WTC11 (cell line): Measurements from ENCODE around the gene USP47. TPM values are rescaled to one million over a fixed set of nuclear protein-coding genes. Genes with fewer than 3 reads are reported as not detected.

ENCODE experiments used
- ATAC-seq: fragments of 200-7000 bp; cut with Tn5 transposase; 2 replicates; pipeline ENCODE4 v1.10.0; 2021; ENCODE audit warnings: mild to moderate bottlenecking, moderate library complexity
- CTCF ChIA-PET: fragments of 300-600 bp; sonication (Branson Sonifier 250); formaldehyde crosslinking; loops from one replicate; lab custom pipeline; 2021; ENCODE audit warnings: antibody characterized with exemption; lab: Charles Lee
- POLR2A ChIA-PET: fragments of 350-600 bp; sonication (Branson Sonifier 250); formaldehyde crosslinking; loops from one replicate; lab custom pipeline; 2021; ENCODE audit warnings: antibody characterized with exemption; lab: Charles Lee
- DNase-seq: peaks from one replicate; pipeline ENCODE4 v3.0.0; 2021; ENCODE audit warnings: low spot score
- H3K27ac Mint-ChIP-seq: 2 replicates; pipeline ENCODE4 v1.8.0; 2021; ENCODE audit warnings: mixed read lengths
- H3K27me3 Mint-ChIP-seq: 2 replicates; pipeline ENCODE4 v1.8.0; 2021; ENCODE audit warnings: low read depth, mild to moderate bottlenecking, moderate library complexity, mixed read lengths
- H3K36me3 Mint-ChIP-seq: 2 replicates; pipeline ENCODE4 v1.8.0; 2021; ENCODE audit warnings: mixed read lengths
- H3K4me1 Mint-ChIP-seq: 2 replicates; pipeline ENCODE4 v1.8.0; 2022; ENCODE audit warnings: mixed read lengths
- H3K4me3 Mint-ChIP-seq: 2 replicates; pipeline ENCODE4 v1.8.0; 2021; ENCODE audit warnings: mild to moderate bottlenecking, moderate library complexity, mixed read lengths
- H3K9me3 Mint-ChIP-seq: 2 replicates; pipeline ENCODE4 v1.8.0; 2021; ENCODE audit warnings: mixed read lengths
- CREM ChIP-seq: sonication (generic); formaldehyde crosslinking; IDR thresholded peaks from 2 replicates; pipeline ENCODE4 v1.8.1; 2022; ENCODE audit warnings: mild to moderate bottlenecking, missing genetic modification reagents, moderate library complexity
- IRF2 ChIP-seq: sonication (generic); formaldehyde crosslinking; IDR thresholded peaks from 2 replicates; pipeline ENCODE4 v1.8.0; 2022; ENCODE audit warnings: low read depth, missing genetic modification reagents, borderline replicate concordance
- SMAD4 ChIP-seq: sonication (generic); formaldehyde crosslinking; IDR thresholded peaks from 2 replicates; pipeline ENCODE4 v1.8.0; 2022; ENCODE audit warnings: mild to moderate bottlenecking, missing genetic modification reagents
- ZNF423 ChIP-seq: fragments of 250-450 bp; sonication (Bioruptor Pico); IDR thresholded peaks from 2 replicates; pipeline ENCODE4 v2.1.2; 2022; ENCODE audit warnings: mild to moderate bottlenecking, moderate library complexity
- total RNA-seq: library from RNA; stranded (reverse); gene quantifications from 3 replicates; pipeline ENCODE4 v1.2.3, GENCODE V29; 2021
- TF ChIP-seq, protein P1 (sequence below): sonication (generic); formaldehyde crosslinking; IDR thresholded peaks from 2 replicates; pipeline ENCODE4 v1.8.0; 2022; ENCODE audit warnings: mild to moderate bottlenecking, missing genetic modification reagents
- TF ChIP-seq, protein P2 (sequence below): sonication (generic); formaldehyde crosslinking; IDR thresholded peaks from 2 replicates; pipeline ENCODE4 v1.8.1; 2022; ENCODE audit warnings: mild to moderate bottlenecking, missing genetic modification reagents, moderate library complexity, borderline replicate concordance
- TF ChIP-seq, protein P3 (sequence below): sonication (generic); formaldehyde crosslinking; IDR thresholded peaks from 2 replicates; pipeline ENCODE4 v1.8.0; 2023; ENCODE audit warnings: missing genetic modification reagents, mild to moderate bottlenecking, borderline replicate concordance
- TF ChIP-seq, protein P4 (sequence below): sonication (generic); formaldehyde crosslinking; IDR thresholded peaks from 2 replicates; pipeline ENCODE4 v1.8.1; 2022; ENCODE audit warnings: missing genetic modification reagents, borderline replicate concordance
- TF ChIP-seq, protein P5 (sequence below): sonication (generic); formaldehyde crosslinking; IDR thresholded peaks from 2 replicates; pipeline ENCODE4 v1.8.0; 2023; ENCODE audit warnings: missing genetic modification reagents
- TF ChIP-seq, protein P6 (sequence below): sonication (generic); formaldehyde crosslinking; IDR thresholded peaks from 2 replicates; pipeline ENCODE4 v1.8.1; 2023; ENCODE audit warnings: mild to moderate bottlenecking, missing genetic modification reagents
- TF ChIP-seq, protein P7 (sequence below): fragments of 250-450 bp; sonication (Bioruptor Pico); IDR thresholded peaks from 2 replicates; pipeline ENCODE4 v1.9.0; 2021; ENCODE audit warnings: mild to moderate bottlenecking, borderline replicate concordance
- TF ChIP-seq, protein P8 (sequence below): fragments of 250-450 bp; sonication (Bioruptor Pico); IDR thresholded peaks from 2 replicates; pipeline ENCODE4 v1.9.0; 2021; ENCODE audit warnings: mild to moderate bottlenecking

USP47 gene
- total RNA-seq, 1 experiment from 2014 or later = 19.7 TPM

DNA sequence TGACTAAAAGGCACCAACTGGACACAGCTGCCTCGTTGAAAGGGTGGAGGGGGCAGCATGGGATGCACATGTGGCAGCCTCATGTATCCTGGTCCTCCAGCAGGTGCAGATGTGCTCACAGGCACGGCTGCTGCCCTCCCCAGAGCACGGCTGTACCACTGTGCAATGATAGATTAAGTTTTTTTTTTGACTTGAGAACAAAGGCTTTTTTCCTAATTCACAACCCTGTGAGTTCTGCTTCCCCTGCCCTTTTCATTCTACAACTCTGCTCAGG lies 155.2 kb downstream of the USP47 start:
- Mint-ChIP-seq H3K36me3 (peaks cover 9% of the 10 kb centered on the region), H3K27ac (no peak overlapping the region; the same call in 1 of the 2 replicates), H3K4me1 (no peaks in the 10 kb centered on the region), H3K27me3 (no peaks in the 10 kb centered on the region), H3K4me3 (no peak overlapping the region), H3K9me3 (no peaks in the 10 kb centered on the region)
- POLR2A ChIA-PET = no interaction called here
- TF ChIP-seq, protein P1, sequence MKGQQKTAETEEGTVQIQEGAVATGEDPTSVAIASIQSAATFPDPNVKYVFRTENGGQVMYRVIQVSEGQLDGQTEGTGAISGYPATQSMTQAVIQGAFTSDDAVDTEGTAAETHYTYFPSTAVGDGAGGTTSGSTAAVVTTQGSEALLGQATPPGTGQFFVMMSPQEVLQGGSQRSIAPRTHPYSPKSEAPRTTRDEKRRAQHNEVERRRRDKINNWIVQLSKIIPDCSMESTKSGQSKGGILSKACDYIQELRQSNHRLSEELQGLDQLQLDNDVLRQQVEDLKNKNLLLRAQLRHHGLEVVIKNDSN (CRISPR knock-in tag) = no peak
- TF ChIP-seq CREM = no peak
- TF ChIP-seq, protein P2, sequence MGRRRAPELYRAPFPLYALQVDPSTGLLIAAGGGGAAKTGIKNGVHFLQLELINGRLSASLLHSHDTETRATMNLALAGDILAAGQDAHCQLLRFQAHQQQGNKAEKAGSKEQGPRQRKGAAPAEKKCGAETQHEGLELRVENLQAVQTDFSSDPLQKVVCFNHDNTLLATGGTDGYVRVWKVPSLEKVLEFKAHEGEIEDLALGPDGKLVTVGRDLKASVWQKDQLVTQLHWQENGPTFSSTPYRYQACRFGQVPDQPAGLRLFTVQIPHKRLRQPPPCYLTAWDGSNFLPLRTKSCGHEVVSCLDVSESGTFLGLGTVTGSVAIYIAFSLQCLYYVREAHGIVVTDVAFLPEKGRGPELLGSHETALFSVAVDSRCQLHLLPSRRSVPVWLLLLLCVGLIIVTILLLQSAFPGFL (CRISPR knock-in tag) = no peak
- TF ChIP-seq ZNF423 (CRISPR knock-in tag) = no peak
- TF ChIP-seq, protein P3, sequence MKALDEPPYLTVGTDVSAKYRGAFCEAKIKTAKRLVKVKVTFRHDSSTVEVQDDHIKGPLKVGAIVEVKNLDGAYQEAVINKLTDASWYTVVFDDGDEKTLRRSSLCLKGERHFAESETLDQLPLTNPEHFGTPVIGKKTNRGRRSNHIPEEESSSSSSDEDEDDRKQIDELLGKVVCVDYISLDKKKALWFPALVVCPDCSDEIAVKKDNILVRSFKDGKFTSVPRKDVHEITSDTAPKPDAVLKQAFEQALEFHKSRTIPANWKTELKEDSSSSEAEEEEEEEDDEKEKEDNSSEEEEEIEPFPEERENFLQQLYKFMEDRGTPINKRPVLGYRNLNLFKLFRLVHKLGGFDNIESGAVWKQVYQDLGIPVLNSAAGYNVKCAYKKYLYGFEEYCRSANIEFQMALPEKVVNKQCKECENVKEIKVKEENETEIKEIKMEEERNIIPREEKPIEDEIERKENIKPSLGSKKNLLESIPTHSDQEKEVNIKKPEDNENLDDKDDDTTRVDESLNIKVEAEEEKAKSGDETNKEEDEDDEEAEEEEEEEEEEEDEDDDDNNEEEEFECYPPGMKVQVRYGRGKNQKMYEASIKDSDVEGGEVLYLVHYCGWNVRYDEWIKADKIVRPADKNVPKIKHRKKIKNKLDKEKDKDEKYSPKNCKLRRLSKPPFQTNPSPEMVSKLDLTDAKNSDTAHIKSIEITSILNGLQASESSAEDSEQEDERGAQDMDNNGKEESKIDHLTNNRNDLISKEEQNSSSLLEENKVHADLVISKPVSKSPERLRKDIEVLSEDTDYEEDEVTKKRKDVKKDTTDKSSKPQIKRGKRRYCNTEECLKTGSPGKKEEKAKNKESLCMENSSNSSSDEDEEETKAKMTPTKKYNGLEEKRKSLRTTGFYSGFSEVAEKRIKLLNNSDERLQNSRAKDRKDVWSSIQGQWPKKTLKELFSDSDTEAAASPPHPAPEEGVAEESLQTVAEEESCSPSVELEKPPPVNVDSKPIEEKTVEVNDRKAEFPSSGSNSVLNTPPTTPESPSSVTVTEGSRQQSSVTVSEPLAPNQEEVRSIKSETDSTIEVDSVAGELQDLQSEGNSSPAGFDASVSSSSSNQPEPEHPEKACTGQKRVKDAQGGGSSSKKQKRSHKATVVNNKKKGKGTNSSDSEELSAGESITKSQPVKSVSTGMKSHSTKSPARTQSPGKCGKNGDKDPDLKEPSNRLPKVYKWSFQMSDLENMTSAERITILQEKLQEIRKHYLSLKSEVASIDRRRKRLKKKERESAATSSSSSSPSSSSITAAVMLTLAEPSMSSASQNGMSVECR (CRISPR knock-in tag) = no peak
- TF ChIP-seq IRF2 = no peak
- DNase-seq (no peak), ATAC-seq (no peak)
- CTCF ChIA-PET = no interaction called here

DNA sequence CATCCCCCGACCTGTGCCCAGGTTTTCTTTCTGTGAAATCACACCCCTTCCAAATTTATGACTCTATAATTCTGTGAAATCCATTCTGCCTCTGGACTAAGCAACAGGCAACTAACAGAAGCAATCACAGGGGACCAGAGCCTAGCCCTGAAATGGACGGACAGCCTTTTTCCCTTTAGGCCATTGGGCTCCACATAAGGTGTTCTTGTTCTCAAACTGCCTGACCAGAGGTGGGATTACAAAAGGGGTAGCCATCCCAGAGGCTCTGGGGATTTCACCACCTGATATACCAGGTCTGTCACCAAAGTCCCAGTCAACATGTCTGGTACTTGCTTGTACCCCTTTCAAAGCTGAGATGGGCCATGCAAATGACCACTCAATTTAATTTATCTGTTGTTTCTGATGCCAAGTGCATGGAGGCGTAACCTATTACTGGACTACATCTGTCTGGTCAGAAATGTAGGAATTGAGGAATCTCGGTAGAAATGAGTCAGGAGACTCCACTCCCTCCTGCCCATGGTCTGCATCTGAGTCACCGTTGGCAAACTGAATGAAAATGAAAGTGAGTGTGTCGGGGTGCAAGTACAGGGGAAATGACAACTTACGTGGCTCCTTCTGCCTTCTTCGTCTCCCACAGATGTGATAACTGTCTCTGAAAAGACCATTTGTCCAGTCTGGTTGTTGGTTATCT lies 156.5 kb downstream of the USP47 start:
- ChIA-PET POLR2A (interaction anchor here (1.2 kb wide), 1 partner anchor 10 kb away, joined by 3 read pairs; no protein-coding TSS in a partner anchor), CTCF (no interaction called here)
- Mint-ChIP-seq H3K4me1 (no peaks in the 10 kb centered on the region), H3K36me3 (peaks cover 11% of the 10 kb centered on the region), H3K27me3 (no peaks in the 10 kb centered on the region), H3K4me3 (no peak overlapping the region), H3K9me3 (no peaks in the 10 kb centered on the region), H3K27ac (no peak overlapping the region)
- no peak for ATAC-seq
- TF ChIP-seq, protein P1 (CRISPR knock-in tag) = no peak
- TF ChIP-seq, protein P4, sequence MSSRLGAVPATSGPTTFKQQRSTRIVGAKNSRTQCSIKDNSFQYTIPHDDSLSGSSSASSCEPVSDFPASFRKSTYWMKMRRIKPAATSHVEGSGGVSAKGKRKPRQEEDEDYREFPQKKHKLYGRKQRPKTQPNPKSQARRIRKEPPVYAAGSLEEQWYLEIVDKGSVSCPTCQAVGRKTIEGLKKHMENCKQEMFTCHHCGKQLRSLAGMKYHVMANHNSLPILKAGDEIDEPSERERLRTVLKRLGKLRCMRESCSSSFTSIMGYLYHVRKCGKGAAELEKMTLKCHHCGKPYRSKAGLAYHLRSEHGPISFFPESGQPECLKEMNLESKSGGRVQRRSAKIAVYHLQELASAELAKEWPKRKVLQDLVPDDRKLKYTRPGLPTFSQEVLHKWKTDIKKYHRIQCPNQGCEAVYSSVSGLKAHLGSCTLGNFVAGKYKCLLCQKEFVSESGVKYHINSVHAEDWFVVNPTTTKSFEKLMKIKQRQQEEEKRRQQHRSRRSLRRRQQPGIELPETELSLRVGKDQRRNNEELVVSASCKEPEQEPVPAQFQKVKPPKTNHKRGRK (CRISPR knock-in tag) = no peak
- TF ChIP-seq, protein P5, sequence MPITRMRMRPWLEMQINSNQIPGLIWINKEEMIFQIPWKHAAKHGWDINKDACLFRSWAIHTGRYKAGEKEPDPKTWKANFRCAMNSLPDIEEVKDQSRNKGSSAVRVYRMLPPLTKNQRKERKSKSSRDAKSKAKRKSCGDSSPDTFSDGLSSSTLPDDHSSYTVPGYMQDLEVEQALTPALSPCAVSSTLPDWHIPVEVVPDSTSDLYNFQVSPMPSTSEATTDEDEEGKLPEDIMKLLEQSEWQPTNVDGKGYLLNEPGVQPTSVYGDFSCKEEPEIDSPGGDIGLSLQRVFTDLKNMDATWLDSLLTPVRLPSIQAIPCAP (CRISPR knock-in tag) = no peak
- DNase-seq = no peak

DNA sequence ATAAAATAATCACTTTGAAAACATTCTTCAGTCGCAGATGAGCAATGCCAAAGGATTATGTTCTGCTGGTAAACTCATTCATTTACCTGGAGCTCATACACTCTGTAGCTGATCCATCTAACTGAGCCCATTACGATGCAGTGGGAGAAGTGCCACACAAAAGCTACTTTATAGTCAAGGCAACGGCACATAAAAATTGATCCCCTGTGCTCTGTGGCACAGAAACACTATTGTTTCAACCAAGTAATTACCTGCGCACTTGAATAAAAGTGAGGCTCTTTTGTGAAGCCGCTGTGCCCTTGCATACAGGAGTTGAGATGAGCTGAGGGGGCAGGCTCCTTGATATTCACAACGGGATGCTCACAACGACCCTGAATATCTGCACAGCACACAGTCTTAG lies 159.4 kb downstream of the USP47 start:
- DNase-seq = no peak
- ChIA-PET POLR2A (no interaction called here), CTCF (interaction anchor here (0.6 kb wide), 1 partner anchor 41 kb away, joined by 3 read pairs; no protein-coding TSS in a partner anchor)
- Mint-ChIP-seq H3K36me3 (peaks cover 11% of the 10 kb centered on the region), H3K27ac (no peak overlapping the region), H3K4me1 (no peaks in the 10 kb centered on the region), H3K9me3 (no peaks in the 10 kb centered on the region), H3K4me3 (no peak overlapping the region), H3K27me3 (no peaks in the 10 kb centered on the region)
- no peak for ATAC-seq
- TF ChIP-seq, protein P6, sequence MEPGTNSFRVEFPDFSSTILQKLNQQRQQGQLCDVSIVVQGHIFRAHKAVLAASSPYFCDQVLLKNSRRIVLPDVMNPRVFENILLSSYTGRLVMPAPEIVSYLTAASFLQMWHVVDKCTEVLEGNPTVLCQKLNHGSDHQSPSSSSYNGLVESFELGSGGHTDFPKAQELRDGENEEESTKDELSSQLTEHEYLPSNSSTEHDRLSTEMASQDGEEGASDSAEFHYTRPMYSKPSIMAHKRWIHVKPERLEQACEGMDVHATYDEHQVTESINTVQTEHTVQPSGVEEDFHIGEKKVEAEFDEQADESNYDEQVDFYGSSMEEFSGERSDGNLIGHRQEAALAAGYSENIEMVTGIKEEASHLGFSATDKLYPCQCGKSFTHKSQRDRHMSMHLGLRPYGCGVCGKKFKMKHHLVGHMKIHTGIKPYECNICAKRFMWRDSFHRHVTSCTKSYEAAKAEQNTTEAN (CRISPR knock-in tag) = no peak
- TF ChIP-seq, protein P1 (CRISPR knock-in tag) = no peak
- TF ChIP-seq, protein P7, sequence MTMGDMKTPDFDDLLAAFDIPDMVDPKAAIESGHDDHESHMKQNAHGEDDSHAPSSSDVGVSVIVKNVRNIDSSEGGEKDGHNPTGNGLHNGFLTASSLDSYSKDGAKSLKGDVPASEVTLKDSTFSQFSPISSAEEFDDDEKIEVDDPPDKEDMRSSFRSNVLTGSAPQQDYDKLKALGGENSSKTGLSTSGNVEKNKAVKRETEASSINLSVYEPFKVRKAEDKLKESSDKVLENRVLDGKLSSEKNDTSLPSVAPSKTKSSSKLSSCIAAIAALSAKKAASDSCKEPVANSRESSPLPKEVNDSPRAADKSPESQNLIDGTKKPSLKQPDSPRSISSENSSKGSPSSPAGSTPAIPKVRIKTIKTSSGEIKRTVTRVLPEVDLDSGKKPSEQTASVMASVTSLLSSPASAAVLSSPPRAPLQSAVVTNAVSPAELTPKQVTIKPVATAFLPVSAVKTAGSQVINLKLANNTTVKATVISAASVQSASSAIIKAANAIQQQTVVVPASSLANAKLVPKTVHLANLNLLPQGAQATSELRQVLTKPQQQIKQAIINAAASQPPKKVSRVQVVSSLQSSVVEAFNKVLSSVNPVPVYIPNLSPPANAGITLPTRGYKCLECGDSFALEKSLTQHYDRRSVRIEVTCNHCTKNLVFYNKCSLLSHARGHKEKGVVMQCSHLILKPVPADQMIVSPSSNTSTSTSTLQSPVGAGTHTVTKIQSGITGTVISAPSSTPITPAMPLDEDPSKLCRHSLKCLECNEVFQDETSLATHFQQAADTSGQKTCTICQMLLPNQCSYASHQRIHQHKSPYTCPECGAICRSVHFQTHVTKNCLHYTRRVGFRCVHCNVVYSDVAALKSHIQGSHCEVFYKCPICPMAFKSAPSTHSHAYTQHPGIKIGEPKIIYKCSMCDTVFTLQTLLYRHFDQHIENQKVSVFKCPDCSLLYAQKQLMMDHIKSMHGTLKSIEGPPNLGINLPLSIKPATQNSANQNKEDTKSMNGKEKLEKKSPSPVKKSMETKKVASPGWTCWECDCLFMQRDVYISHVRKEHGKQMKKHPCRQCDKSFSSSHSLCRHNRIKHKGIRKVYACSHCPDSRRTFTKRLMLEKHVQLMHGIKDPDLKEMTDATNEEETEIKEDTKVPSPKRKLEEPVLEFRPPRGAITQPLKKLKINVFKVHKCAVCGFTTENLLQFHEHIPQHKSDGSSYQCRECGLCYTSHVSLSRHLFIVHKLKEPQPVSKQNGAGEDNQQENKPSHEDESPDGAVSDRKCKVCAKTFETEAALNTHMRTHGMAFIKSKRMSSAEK (CRISPR knock-in tag) = no peak
- TF ChIP-seq SMAD4 (CRISPR knock-in tag) = no peak
- TF ChIP-seq, protein P8, sequence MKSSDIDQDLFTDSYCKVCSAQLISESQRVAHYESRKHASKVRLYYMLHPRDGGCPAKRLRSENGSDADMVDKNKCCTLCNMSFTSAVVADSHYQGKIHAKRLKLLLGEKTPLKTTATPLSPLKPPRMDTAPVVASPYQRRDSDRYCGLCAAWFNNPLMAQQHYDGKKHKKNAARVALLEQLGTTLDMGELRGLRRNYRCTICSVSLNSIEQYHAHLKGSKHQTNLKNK (CRISPR knock-in tag) = no peak
